ENCODE measurements around the gene MNAT1.
A peak's percentile ranks its signal among the peaks of the same experiment; 100 is the strongest.
"Not testable (repeated sequence)": the region's sequence is repeated elsewhere in the genome, so short reads cannot be mapped to it uniquely, and the experiment has no call there.

Gene MNAT1

GRCh38 chr14:60734465-60735242 is at the start of gene MNAT1:
TSS of gene MNAT1 (plus strand) at chr14:60734761. CDS start at chr14:60734863, 102 bp downstream.
- DNase-seq (ENCODE audit: low spot score): peak; percentile 37

GRCh38 chr14:60686865-60687264 is 47.7 kb upstream of the MNAT1 start:
- no peak for DNase-seq (ENCODE audit: low spot score)

- no peak for DNase-seq (ENCODE audit: low spot score)
These were observed 43.0 kb upstream of the MNAT1 start for GRCh38 chr14:60691383-60692113.

- DNase-seq (ENCODE audit: low spot score): no peak
These were observed 39.2 kb upstream of the MNAT1 start for GRCh38 chr14:60695327-60695726.

- no peak for DNase-seq (ENCODE audit: low spot score)
These were observed 34.0 kb upstream of the MNAT1 start for GRCh38 chr14:60700598-60700997.

- DNase-seq (ENCODE audit: low spot score): no peak
These were observed 29.5 kb upstream of the MNAT1 start for GRCh38 chr14:60705100-60705499.

- no peak for DNase-seq (ENCODE audit: low spot score)
These were observed 26.7 kb upstream of the MNAT1 start for GRCh38 chr14:60707858-60708257.

- DNase-seq (ENCODE audit: low spot score): no peak
These were observed 24.1 kb upstream of the MNAT1 start for GRCh38 chr14:60710494-60710893.

GRCh38 chr14:60713513-60713912 is 21.0 kb upstream of the MNAT1 start:
- no peak for DNase-seq (ENCODE audit: low spot score)

- no peak for DNase-seq (ENCODE audit: low spot score)
These were observed 14.2 kb upstream of the MNAT1 start for GRCh38 chr14:60720391-60720790.

GRCh38 chr14:60720962-60721325 is 13.6 kb upstream of the MNAT1 start:
- DNase-seq (ENCODE audit: low spot score): no peak

GRCh38 chr14:60721326-60722106 is 13.0 kb upstream of the MNAT1 start:
- no peak for DNase-seq (ENCODE audit: low spot score)

GRCh38 chr14:60722107-60722356 is 12.5 kb upstream of the MNAT1 start:
- no peak for DNase-seq (ENCODE audit: low spot score)

GRCh38 chr14:60722357-60723115 is 12.0 kb upstream of the MNAT1 start:
- DNase-seq (ENCODE audit: low spot score): no peak

- DNase-seq (ENCODE audit: low spot score): no peak
These were observed 11.2 kb upstream of the MNAT1 start for GRCh38 chr14:60723116-60723906.

GRCh38 chr14:60723907-60724618 is 10.5 kb upstream of the MNAT1 start, which contains the start of gene SIX4:
TSS of gene SIX4 (minus strand) at chr14:60724351. CDS start at chr14:60724074, 277 bp downstream.
- DNase-seq (ENCODE audit: low spot score): no peak

GRCh38 chr14:60731291-60731690 is 3.3 kb upstream of the MNAT1 start:
- not testable (repeated sequence) for DNase-seq (ENCODE audit: low spot score)

GRCh38 chr14:60732840-60733483 is 1.6 kb upstream of the MNAT1 start:
- DNase-seq (ENCODE audit: low spot score): no peak

- no peak for DNase-seq (ENCODE audit: low spot score)
These were observed 855 bp downstream of the MNAT1 start for GRCh38 chr14:60735416-60735815.

GRCh38 chr14:60736494-60736893 is 1.9 kb downstream of the MNAT1 start:
- no peak for DNase-seq (ENCODE audit: low spot score)

Measured in hematopoietic multipotent progenitor cell treated with erythropoietin and hydrocortisone succinate and interleukin-3 and kit ligand, for 17 days (in vitro differentiated cells).